Upper lobe of left lung (tissue), 6 donors: ENCODE results near the gene CACNB4. TPM values are rescaled to one million over a fixed set of nuclear protein-coding genes. Genes with fewer than 3 reads are reported as not detected.

Experiments used
- ATAC-seq, 2 donors: fragments of 200-7000 bp; cut with Tn5 transposase; one replicate each; pipeline ENCODE4 v1.9.1; 2022; ENCODE audit warnings: mild to moderate bottlenecking in 2 of 2, moderate library complexity in 2 of 2; ENCODE audit not compliant: low FRiP score in 2 of 2
- DNase-seq, 2 donors: peaks; one replicate each; pipeline ENCODE4 v3.0.0-alpha.2; 2019 to 2020
- H3K27ac ChIP-seq, 4 donors: fragments of 200-600 bp; sonication (generic); one replicate each; pipeline ENCODE4 v1.5.1; 2016 to 2019
- H3K27me3 ChIP-seq, 4 donors: fragments of 200-600 bp; sonication (generic); one replicate each; pipeline ENCODE4 v1.5.1; 2017 to 2019
- H3K36me3 ChIP-seq, 4 donors: fragments of 200-600 bp; sonication (generic); one replicate each; pipeline ENCODE4 v1.5.1; 2016 to 2019
- H3K4me1 ChIP-seq, 4 donors: fragments of 200-600 bp; sonication (generic); one replicate each; pipeline ENCODE4 v1.5.1; 2018 to 2019
- H3K4me3 ChIP-seq, 4 donors: fragments of 200-600 bp; sonication (generic); one replicate each; pipeline ENCODE4 v1.5.1; 2017 to 2019; ENCODE audit warnings: mild to moderate bottlenecking in 2 of 4, moderate library complexity in 1 of 4
- H3K9me3 ChIP-seq, 4 donors: fragments of 200-600 bp; sonication (generic); one replicate each; pipeline ENCODE4 v1.5.1; 2018 to 2019
- EP300 ChIP-seq, 4 donors: sonication (generic); formaldehyde crosslinking; IDR thresholded peaks; one replicate each; pipeline ENCODE4 v1.5.1; 2017; ENCODE audit warnings: antibody characterized with exemption in 4 of 4, control low read depth in 2 of 4
- POLR2A ChIP-seq, 4 donors: fragments of 450-650 bp; IDR thresholded peaks; one replicate each; pipeline ENCODE4 v1.5.1; 2016 to 2017; ENCODE audit warnings: antibody characterized with exemption in 4 of 4, mild to moderate bottlenecking in 2 of 4
- POLR2AphosphoS5 ChIP-seq, 2 donors: sonication (generic); formaldehyde crosslinking; IDR thresholded peaks; one replicate each; pipeline ENCODE4 v1.5.1; 2017; ENCODE audit warnings: antibody characterized with exemption in 2 of 2
- WGBS, 2 donors: methylation state at CpG; one replicate each; pipeline ENCODE4 v1.1.5; 2017 to 2018; 5-methylcytosine and 5-hydroxymethylcytosine counted together
- total RNA-seq, 6 donors: library from RNA; depleted of rRNA in 4 of 6; stranded (reverse); fragments of >200 nt in 4 of 6; gene quantifications; one replicate each; pipeline versions ENCODE4 v1.1.0 to v1.2.1, GENCODE V29; 2016 to 2021
- TF ChIP-seq, protein P1 (sequence below), 6 experiments: fragments of 450-650 bp in 4 of 6; fragments of 200-600 bp in 2 of 6; sonication (generic) in 2 of 6; IDR thresholded peaks; one replicate each; pipeline ENCODE4 v1.5.1; 2016 to 2019; ENCODE audit warnings: antibody characterized with exemption in 6 of 6
- donor health status: DM: no; HTN: no; CAD: no; lungs with moderate emphysema.
- donor health status: DM: no; HTN: yes; CAD: no; lungs with severe emphysema.

CACNB4 gene
- total RNA-seq, 6 donors from 2014 or later = 7.7 to 21.0 (median 12.8) TPM

DNA sequence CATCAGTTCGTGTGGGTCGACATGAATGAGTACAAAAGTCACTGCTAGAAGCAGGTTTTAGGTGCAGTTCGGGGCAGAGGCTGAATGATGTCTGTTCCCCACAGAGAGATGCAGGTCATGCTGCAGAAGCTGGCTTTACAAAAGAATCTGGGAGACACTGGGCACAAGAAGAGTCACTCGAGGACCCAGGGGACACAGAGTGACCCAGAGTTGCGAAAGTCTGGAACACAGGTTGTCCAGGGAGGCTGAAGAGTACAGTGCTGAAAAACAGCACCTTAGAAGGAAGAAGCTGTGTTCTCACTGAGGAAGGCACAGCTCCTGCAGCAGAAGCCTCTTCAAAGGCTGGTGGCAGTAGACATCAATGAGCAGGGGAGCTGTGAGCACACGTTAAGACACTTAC, 14.8 kb downstream of the CACNB4 start:
- Histone ChIP-seq H3K36me3 (no peaks in the 10 kb centered on the region), H3K4me1 (peaks cover under 1 to 7% (median 3%) of the 10 kb centered on the region in 4 donors), H3K9me3 (no peaks in the 10 kb centered on the region), H3K27ac (no peak overlapping the region), H3K27me3 (no peaks in the 10 kb centered on the region), H3K4me3 (no peak overlapping the region)
- DNase-seq (peak in 1 of 2 donors; percentile 53), ATAC-seq (no peak)
- WGBS, 2 donors = 73 to 77% methylated on average over 6 of the region's 6 CpGs
- TF ChIP-seq, protein P1, sequence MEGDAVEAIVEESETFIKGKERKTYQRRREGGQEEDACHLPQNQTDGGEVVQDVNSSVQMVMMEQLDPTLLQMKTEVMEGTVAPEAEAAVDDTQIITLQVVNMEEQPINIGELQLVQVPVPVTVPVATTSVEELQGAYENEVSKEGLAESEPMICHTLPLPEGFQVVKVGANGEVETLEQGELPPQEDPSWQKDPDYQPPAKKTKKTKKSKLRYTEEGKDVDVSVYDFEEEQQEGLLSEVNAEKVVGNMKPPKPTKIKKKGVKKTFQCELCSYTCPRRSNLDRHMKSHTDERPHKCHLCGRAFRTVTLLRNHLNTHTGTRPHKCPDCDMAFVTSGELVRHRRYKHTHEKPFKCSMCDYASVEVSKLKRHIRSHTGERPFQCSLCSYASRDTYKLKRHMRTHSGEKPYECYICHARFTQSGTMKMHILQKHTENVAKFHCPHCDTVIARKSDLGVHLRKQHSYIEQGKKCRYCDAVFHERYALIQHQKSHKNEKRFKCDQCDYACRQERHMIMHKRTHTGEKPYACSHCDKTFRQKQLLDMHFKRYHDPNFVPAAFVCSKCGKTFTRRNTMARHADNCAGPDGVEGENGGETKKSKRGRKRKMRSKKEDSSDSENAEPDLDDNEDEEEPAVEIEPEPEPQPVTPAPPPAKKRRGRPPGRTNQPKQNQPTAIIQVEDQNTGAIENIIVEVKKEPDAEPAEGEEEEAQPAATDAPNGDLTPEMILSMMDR (IDR thresholded peaks at IDR 0.05) = no peak
- TF ChIP-seq EP300 (IDR thresholded peaks at IDR 0.05) (no peak), POLR2A (IDR thresholded peaks at IDR 0.05) (no peak), POLR2AphosphoS5 (IDR thresholded peaks at IDR 0.05) (no peak)

DNA sequence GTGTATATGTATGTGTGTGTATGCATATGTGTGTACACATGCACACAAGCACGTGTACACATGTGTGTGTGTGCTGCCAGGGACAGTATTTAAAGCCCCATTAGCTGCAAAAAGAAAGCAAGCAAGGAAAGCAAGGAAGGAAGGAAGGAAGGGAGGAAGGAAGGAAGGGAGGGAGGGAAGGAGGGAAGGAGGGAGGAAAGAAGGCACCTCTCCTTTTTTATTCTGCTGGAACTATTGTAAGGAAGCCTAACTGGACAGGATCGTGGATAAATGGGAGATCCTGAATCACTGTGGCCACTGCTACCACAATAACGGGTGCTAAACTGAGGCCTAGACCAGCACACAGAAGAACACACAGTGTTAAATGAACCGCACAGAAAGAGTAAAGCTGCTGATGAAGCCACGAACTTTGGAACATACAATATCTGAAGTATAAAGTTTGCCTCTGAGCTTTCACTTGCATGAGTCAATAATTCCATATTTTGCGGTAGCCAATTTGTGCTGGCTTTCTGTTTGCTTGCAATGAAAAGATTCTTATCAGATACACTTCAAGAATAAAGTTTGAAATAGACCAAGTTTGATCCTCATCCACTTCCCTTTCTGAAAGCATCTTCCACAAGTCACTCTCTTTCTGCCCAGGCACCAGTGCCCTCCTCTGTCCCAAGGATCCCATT, 15.5 kb downstream of the CACNB4 start:
- no peak for ATAC-seq
- Histone ChIP-seq H3K36me3 (no peaks in the 10 kb centered on the region), H3K27ac (no peak overlapping the region), H3K4me3 (no peak overlapping the region), H3K4me1 (no peaks in the 10 kb centered on the region), H3K27me3 (no peaks in the 10 kb centered on the region), H3K9me3 (no peaks in the 10 kb centered on the region)
- TF ChIP-seq EP300 (IDR thresholded peaks at IDR 0.05) (no peak), POLR2AphosphoS5 (IDR thresholded peaks at IDR 0.05) (no peak), POLR2A (IDR thresholded peaks at IDR 0.05) (no peak)
- TF ChIP-seq, protein P1 (IDR thresholded peaks at IDR 0.05) = no peak
- no peak for DNase-seq
- WGBS, 2 donors = 87 to 88% methylated on average over 6 of the region's 6 CpGs

DNA sequence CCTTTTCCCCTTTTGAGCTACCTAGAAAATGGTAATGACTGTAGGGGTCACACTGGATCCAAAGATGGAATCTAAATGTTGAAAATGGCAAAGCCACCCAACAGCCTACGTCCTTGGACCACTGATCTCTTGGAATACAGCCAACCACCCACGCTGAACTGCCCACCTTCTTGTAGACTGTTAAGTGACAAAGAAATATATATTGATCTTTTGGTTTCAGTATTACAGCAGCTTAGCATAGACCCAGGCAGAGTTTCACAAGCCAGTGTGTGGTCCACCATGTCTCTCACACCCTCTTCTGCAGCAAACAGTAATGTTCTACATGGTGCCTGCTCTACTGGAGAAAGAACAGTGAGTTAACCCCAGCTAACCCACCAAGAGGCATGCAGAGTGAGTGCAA, 20.2 kb downstream of the CACNB4 start:
- DNase-seq (no peak), ATAC-seq (no peak)
- H3K9me3 ChIP-seq = no peaks in the 10 kb centered on the region
- no peaks in the 10 kb centered on the region for H3K27me3 ChIP-seq
- H3K36me3 ChIP-seq = no peaks in the 10 kb centered on the region
- WGBS, 2 donors = 77 to 95% methylated on average over 2 of the region's 2 CpGs
- no peaks in the 10 kb centered on the region for H3K4me1 ChIP-seq
- no peak overlapping the region for H3K27ac ChIP-seq
- H3K4me3 ChIP-seq = no peak overlapping the region
- TF ChIP-seq POLR2A (IDR thresholded peaks at IDR 0.05) (no peak), POLR2AphosphoS5 (IDR thresholded peaks at IDR 0.05) (no peak), EP300 (IDR thresholded peaks at IDR 0.05) (no peak)
- TF ChIP-seq, protein P1 (IDR thresholded peaks at IDR 0.05) = no peak

GRCh38 chr2:152078023-152078422, 20.8 kb downstream of the CACNB4 start:
- H3K27ac ChIP-seq = no peak overlapping the region
- H3K4me1 ChIP-seq = no peaks in the 10 kb centered on the region
- no peak for ATAC-seq
- WGBS, 2 donors = 91 to 95% methylated on average over 9 of the region's 9 CpGs
- no peaks in the 10 kb centered on the region for H3K36me3 ChIP-seq
- no peaks in the 10 kb centered on the region for H3K9me3 ChIP-seq
- no peak for DNase-seq
- H3K27me3 ChIP-seq = no peaks in the 10 kb centered on the region
- no peak for TF ChIP-seq POLR2A (IDR thresholded peaks at IDR 0.05)
- TF ChIP-seq EP300 (IDR thresholded peaks at IDR 0.05) = no peak
- TF ChIP-seq, protein P1 (IDR thresholded peaks at IDR 0.05) = no peak
- TF ChIP-seq POLR2AphosphoS5 (IDR thresholded peaks at IDR 0.05) = no peak
- H3K4me3 ChIP-seq = no peak overlapping the region
